Type B pancreatic cell (in vitro differentiated cells): Measurements from ENCODE around the gene INPP4B. TPM values are rescaled to one million over a fixed set of nuclear protein-coding genes. Genes with fewer than 3 reads are reported as not detected.

Source experiments
- DNase-seq: peaks from one replicate; pipeline ENCODE4 v3.0.0; 2021; ENCODE audit warnings: mixed read lengths; ENCODE audit not compliant: unreplicated experiment; ENCODE audit errors: extremely low spot score
- H3K27ac Mint-ChIP-seq: 2 replicates; pipeline ENCODE4 v1.8.0; 2021; ENCODE audit warnings: mild to moderate bottlenecking, mixed read lengths
- H3K27me3 Mint-ChIP-seq: 2 replicates; pipeline ENCODE4 v1.8.0; 2021; ENCODE audit warnings: mixed read lengths
- H3K36me3 Mint-ChIP-seq: 2 replicates; pipeline ENCODE4 v1.8.0; 2021; ENCODE audit warnings: mixed read lengths
- H3K4me1 Mint-ChIP-seq: one replicate; pipeline ENCODE4 v1.8.0; 2021; ENCODE audit warnings: mixed read lengths; ENCODE audit not compliant: unreplicated experiment
- H3K4me3 Mint-ChIP-seq: 2 replicates; pipeline ENCODE4 v1.8.0; 2021; ENCODE audit warnings: mild to moderate bottlenecking, mixed read lengths
- H3K9me3 Mint-ChIP-seq: 2 replicates; pipeline ENCODE4 v1.8.0; 2021; ENCODE audit warnings: mixed read lengths
- CTCF ChIP-seq: fragments of 200-600 bp; sonication (generic); conservative IDR thresholded peaks from 2 replicates; pipeline ENCODE4 v1.5.0; 2021; ENCODE audit warnings: antibody characterized with exemption, mild to moderate bottlenecking
- total RNA-seq: library from RNA; stranded (reverse); gene quantifications from 2 replicates; pipeline ENCODE4 v1.2.1, GENCODE V29; 2021; ENCODE audit warnings: low replicate concordance

INPP4B gene
- total RNA-seq, 1 donor from 2014 or later: 9.0 TPM

GRCh38 chr4:142801966-142802365 is 44.1 kb downstream of the INPP4B start:
- no peak for DNase-seq
- Mint-ChIP-seq H3K4me3 (no peak overlapping the region), H3K27ac (no peak overlapping the region), H3K9me3 (peaks cover 4% of the 10 kb centered on the region), H3K4me1 (no peaks in the 10 kb centered on the region), H3K27me3 (no peaks in the 10 kb centered on the region), H3K36me3 (no peaks in the 10 kb centered on the region)
- TF ChIP-seq CTCF: no peak

- Mint-ChIP-seq H3K27me3 (no peaks in the 10 kb centered on the region), H3K27ac (no peak overlapping the region), H3K4me3 (no peak overlapping the region), H3K36me3 (no peaks in the 10 kb centered on the region), H3K9me3 (no peaks in the 10 kb centered on the region), H3K4me1 (no peaks in the 10 kb centered on the region)
- no peak for DNase-seq
- TF ChIP-seq CTCF: no peak
Observed at GRCh38 chr4:142781114-142781513, 65.0 kb downstream of the INPP4B start.

- Mint-ChIP-seq H3K9me3 (no peaks in the 10 kb centered on the region), H3K27ac (no peak overlapping the region), H3K27me3 (no peaks in the 10 kb centered on the region), H3K36me3 (no peaks in the 10 kb centered on the region), H3K4me1 (no peaks in the 10 kb centered on the region), H3K4me3 (no peak overlapping the region)
- no peak for DNase-seq
- TF ChIP-seq CTCF: no peak
Observed at GRCh38 chr4:142778900-142779299, 67.2 kb downstream of the INPP4B start.

GRCh38 chr4:142778430-142778829 is 67.7 kb downstream of the INPP4B start:
- Mint-ChIP-seq H3K4me1 (no peaks in the 10 kb centered on the region), H3K27ac (no peak overlapping the region), H3K9me3 (no peaks in the 10 kb centered on the region), H3K27me3 (no peaks in the 10 kb centered on the region), H3K36me3 (no peaks in the 10 kb centered on the region), H3K4me3 (no peak overlapping the region)
- no peak for TF ChIP-seq CTCF
- no peak for DNase-seq

GRCh38 chr4:142777045-142777743 is 68.9 kb downstream of the INPP4B start:
- no peak overlapping the region for H3K4me3 Mint-ChIP-seq
- no peak overlapping the region for H3K27ac Mint-ChIP-seq
- H3K27me3 Mint-ChIP-seq: no peaks in the 10 kb centered on the region
- H3K4me1 Mint-ChIP-seq: no peaks in the 10 kb centered on the region
- H3K9me3 Mint-ChIP-seq: no peaks in the 10 kb centered on the region
- DNase-seq: no peak
- TF ChIP-seq CTCF: no peak
- no peaks in the 10 kb centered on the region for H3K36me3 Mint-ChIP-seq
